PC-9 (cell line): ENCODE measurements around the gene KATNAL1.

ENCODE experiments used
- CTCF ChIP-seq: fragments of 200-600 bp; sonication (generic); conservative IDR thresholded peaks from 2 replicates; pipeline ENCODE4 v1.6.1; 2017; ENCODE audit warnings: mixed run types, antibody characterized with exemption, mild to moderate bottlenecking, moderate library complexity
- EZH2 ChIP-seq: fragments of 200-600 bp; sonication (generic); IDR thresholded peaks from 2 replicates; pipeline ENCODE4 v1.8.0; 2017; ENCODE audit warnings: antibody characterized with exemption, low read depth

GRCh38 chr13:30325668-30326067 is 18.3 kb upstream of the KATNAL1 start:
- TF ChIP-seq CTCF (no peak), EZH2 (no peak)
